Astrocyte of the cerebellum (primary cell): Measurements from ENCODE around the gene CAPRIN2.

ENCODE experiments used
- DNase-seq: peaks from one replicate; pipeline ENCODE4 v3.0.0-alpha.2; 2011; ENCODE audit warnings: low read depth
- H3K4me3 ChIP-seq: 2 replicates; pipeline ENCODE4 v1.5.1; 2011; ENCODE audit warnings: mild to moderate bottlenecking, low read depth, low read length, moderate library complexity
- in situ Hi-C: cut with HindIII; loops from 2 replicates; pipeline ENCODE4 v1.10.0; 2017; ENCODE audit warnings: low sequenced_read_pairs
- TF ChIP-seq, protein P1 (sequence below): IDR thresholded peaks from 2 replicates; pipeline ENCODE4 v1.5.1; 2012; ENCODE audit warnings: low read length, low read depth, moderate library complexity, mild to moderate bottlenecking; ENCODE audit errors: missing control alignments

The CAPRIN2 gene

DNA sequence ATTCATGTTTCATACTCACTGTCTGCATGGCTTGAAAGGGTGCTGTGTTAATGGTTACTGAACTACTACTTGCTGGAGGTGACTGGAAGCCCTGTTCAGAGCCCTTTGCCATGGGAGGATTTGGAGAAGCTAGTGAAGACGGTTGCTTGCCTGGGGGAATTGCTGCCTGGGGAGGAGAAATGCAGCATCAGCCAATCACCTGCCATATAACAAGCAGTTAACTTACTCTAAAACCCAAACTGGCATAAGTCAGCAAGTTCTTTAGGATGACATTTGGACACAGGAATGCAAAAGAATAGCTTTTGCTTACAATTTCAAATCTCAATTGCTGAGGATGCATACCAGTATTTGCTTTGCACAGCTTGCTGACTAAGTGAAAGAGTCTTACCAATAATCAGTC is 35.7 kb downstream of the CAPRIN2 start:
- DNase-seq: peak; percentile 76
- in situ Hi-C loops: no loop called here
- no peak overlapping the region for H3K4me3 ChIP-seq
- TF ChIP-seq, protein P1, sequence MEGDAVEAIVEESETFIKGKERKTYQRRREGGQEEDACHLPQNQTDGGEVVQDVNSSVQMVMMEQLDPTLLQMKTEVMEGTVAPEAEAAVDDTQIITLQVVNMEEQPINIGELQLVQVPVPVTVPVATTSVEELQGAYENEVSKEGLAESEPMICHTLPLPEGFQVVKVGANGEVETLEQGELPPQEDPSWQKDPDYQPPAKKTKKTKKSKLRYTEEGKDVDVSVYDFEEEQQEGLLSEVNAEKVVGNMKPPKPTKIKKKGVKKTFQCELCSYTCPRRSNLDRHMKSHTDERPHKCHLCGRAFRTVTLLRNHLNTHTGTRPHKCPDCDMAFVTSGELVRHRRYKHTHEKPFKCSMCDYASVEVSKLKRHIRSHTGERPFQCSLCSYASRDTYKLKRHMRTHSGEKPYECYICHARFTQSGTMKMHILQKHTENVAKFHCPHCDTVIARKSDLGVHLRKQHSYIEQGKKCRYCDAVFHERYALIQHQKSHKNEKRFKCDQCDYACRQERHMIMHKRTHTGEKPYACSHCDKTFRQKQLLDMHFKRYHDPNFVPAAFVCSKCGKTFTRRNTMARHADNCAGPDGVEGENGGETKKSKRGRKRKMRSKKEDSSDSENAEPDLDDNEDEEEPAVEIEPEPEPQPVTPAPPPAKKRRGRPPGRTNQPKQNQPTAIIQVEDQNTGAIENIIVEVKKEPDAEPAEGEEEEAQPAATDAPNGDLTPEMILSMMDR: no peak

DNA sequence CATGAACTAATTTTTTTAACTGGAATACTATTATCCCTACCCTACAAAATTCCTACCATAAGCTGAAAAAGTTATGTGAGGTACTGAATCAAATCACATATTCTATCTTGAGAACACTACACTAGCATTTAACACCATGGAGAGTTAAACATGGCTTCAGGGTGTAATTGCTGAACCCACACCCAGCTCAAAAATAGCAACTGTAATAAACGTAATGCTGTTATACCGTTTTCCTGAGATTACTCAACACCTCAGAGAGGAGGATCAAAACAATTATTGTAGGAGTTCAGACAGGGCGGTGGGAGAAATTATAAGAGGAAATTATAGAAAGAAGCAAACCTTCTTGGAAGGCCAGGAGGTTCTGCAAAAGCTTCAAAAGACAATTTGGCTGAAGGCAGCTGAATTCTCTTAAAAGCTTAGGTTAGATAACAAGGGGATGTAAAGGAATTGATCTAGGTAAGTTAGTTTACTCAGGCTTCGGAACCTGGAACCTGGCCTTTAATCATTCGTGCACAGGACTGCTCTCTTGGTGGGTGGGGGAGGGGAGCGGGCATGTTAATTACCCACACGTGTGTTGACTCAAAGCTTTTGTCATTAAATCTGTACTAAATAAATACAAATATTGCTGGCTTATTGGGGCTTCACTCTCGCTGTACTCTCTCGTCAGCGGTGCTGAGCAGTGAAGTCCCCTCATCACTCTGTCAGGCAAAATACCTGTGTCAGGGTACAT is 47.0 kb downstream of the CAPRIN2 start:
- in situ Hi-C loops: no loop called here
- no peak for DNase-seq
- no peak overlapping the region for H3K4me3 ChIP-seq
- TF ChIP-seq, protein P1: no peak

- DNase-seq: no peak
- TF ChIP-seq, protein P1: no peak
- in situ Hi-C loops: no loop called here
- no peak overlapping the region for H3K4me3 ChIP-seq
Observed at GRCh38 chr12:30706476-30706875, 48.3 kb downstream of the CAPRIN2 start.

- in situ Hi-C loops: no loop called here
- TF ChIP-seq, protein P1: no peak
- no peak for DNase-seq
- no peak overlapping the region for H3K4me3 ChIP-seq
Observed at GRCh38 chr12:30701056-30701455, 53.7 kb downstream of the CAPRIN2 start.

GRCh38 chr12:30700216-30700900 is 54.4 kb downstream of the CAPRIN2 start:
- DNase-seq: no peak
- H3K4me3 ChIP-seq: no peak overlapping the region
- TF ChIP-seq, protein P1: no peak
- in situ Hi-C loops: no loop called here

DNA sequence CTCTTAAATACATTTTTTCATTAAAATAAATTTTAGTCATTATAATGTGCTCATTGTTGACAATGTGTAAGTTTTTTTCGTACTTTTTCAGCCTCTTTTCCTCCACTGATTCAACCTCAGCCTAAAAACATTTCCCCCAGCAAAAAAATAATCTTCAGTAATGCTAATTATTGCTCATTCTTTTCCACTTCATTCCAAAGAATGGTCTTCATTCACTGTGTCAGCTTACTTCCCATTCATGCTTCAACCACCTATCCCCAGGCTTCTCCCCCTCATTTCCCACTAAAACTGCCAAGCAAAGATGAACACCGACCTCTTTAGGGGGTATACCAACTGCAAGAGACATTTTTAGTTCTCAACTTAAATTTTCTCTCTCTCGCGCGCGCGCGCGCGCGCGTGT is 56.4 kb downstream of the CAPRIN2 start:
- in situ Hi-C loops: no loop called here
- TF ChIP-seq, protein P1: no peak

More for the DNA sequence above, 56.4 kb downstream of the CAPRIN2 start:
- no peak for DNase-seq
- no peak overlapping the region for H3K4me3 ChIP-seq
